ENCODE results near the gene PILRA. TPM values are rescaled to one million over a fixed set of nuclear protein-coding genes. Genes with fewer than 3 reads are reported as not detected.

The PILRA gene
- total RNA-seq, 3 donors from 2014 or later = 0.38 to 6.6 (median 1.1) TPM

Other genes starting within 250 kb of the PILRA start
- 1 to 10 TPM; 3.0 to 4.8 (median 3.2) TPM for gene MBLAC1, start 246.5 kb upstream of the PILRA start, total RNA-seq
- 100 to 1,000 TPM; 109 to 119 (median 115) TPM for gene LAMTOR4, start 224.6 kb upstream of the PILRA start, total RNA-seq
- gene TRAPPC14, start 214.8 kb upstream of the PILRA start, total RNA-seq = 10 to 100 TPM; 41.9 to 45.6 (median 43.6) TPM
- 1 to 10 TPM in 1 of 3 donors, under 1 TPM in 2; 0.33 to 1.2 (median 0.40) TPM for gene GAL3ST4, start 204.9 kb upstream of the PILRA start, total RNA-seq
- gene GPC2, start 196.1 kb upstream of the PILRA start, total RNA-seq = 1 to 10 TPM; 3.5 to 4.2 (median 4.1) TPM
- gene STAG3, start 195.6 kb upstream of the PILRA start, total RNA-seq = 1 to 10 TPM; 3.3 to 5.8 (median 3.9) TPM
- 10 to 100 TPM; 21.9 to 37.1 (median 27.8) TPM for gene PVRIG, start 153.5 kb upstream of the PILRA start, total RNA-seq
- gene SPDYE3, start 65.8 kb upstream of the PILRA start, total RNA-seq = not detected
- gene PILRB, start 15.4 kb upstream of the PILRA start, total RNA-seq = 10 to 100 TPM; 29.2 to 48.8 (median 34.3) TPM
- gene ZCWPW1, start 55.2 kb downstream of the PILRA start, total RNA-seq = 1 to 10 TPM; 4.2 to 5.1 (median 4.8) TPM
- 10 to 100 TPM; 82.4 to 87.2 (median 84.4) TPM for gene MEPCE, start 56.3 kb downstream of the PILRA start, total RNA-seq
- gene PPP1R35, start 63.0 kb downstream of the PILRA start, total RNA-seq = 10 to 100 TPM; 36.3 to 42.6 (median 37.4) TPM
- gene SPACDR, start 90.8 kb downstream of the PILRA start, total RNA-seq = under 1 TPM; 0.26 to 0.46 (median 0.41) TPM
- gene TSC22D4, start 105.7 kb downstream of the PILRA start, total RNA-seq = 10 to 100 TPM; 65.4 to 81.9 (median 81.5) TPM
- gene NYAP1, start 110.4 kb downstream of the PILRA start, total RNA-seq = under 1 TPM; 0.11 to 0.33 (median 0.18) TPM
- gene AGFG2, start 165.7 kb downstream of the PILRA start, total RNA-seq = 10 to 100 TPM; 58.6 to 72.0 (median 65.9) TPM
- gene SAP25, start 200.4 kb downstream of the PILRA start, total RNA-seq = 1 to 10 TPM; 6.2 to 8.1 (median 7.6) TPM
- gene LRCH4, start 212.6 kb downstream of the PILRA start, total RNA-seq = 10 to 100 TPM; 69.3 to 75.5 (median 73.1) TPM
- under 1 TPM; 0.14 to 0.40 (median 0.34) TPM for gene FBXO24, start 212.8 kb downstream of the PILRA start, total RNA-seq
- 1 to 10 TPM; 1.4 to 3.1 (median 2.0) TPM for gene PCOLCE, start 228.9 kb downstream of the PILRA start, total RNA-seq
- gene MOSPD3, start 239.1 kb downstream of the PILRA start, total RNA-seq = 1 to 10 TPM; 7.8 to 8.4 (median 7.9) TPM

All from activated T-cell treated with anti-CD3 and anti-CD28 coated beads, Interleukin-2, amount 50 U/mL, for 4 hours (primary cell).